COLO829 (cell line): Measurements from ENCODE around the gene FBXL5.
"Not testable (repeated sequence)": the region's sequence is repeated elsewhere in the genome, so short reads cannot be mapped to it uniquely, and the experiment has no call there.

Source experiments
- DNase-seq: peaks from one replicate; pipeline ENCODE4 v3.0.0; 2012; ENCODE audit warnings: low spot score

Gene FBXL5

DNA sequence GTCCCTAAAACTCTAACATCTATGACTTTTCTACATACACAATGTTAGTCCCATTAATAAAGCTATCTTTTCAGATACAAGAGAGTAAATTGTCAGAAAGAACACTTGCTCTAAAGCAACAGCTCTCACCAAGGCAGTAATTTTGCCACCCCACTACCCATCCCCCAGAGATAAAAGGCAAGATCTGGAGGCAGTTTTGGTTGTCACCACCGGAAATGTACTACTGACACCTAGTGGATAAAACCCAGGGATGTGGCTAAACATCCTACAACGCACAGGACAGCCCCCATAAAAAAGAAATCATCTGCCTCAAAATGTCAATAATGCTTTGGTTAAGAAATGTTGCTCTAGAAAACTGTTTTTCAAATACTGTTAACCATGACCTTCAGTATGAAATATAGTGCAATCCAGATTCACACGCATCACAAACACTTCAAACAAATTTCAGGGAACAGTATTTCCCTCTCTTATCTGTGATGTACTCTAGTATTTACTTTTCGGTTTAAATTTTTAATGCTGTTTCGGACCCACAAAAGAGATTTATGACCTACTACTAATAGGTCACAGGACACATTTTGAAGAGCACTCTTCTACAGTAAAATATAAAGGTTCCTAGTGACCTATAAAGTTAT lies 5.1 kb downstream of the FBXL5 start:
- DNase-seq = peak; percentile 36

DNA sequence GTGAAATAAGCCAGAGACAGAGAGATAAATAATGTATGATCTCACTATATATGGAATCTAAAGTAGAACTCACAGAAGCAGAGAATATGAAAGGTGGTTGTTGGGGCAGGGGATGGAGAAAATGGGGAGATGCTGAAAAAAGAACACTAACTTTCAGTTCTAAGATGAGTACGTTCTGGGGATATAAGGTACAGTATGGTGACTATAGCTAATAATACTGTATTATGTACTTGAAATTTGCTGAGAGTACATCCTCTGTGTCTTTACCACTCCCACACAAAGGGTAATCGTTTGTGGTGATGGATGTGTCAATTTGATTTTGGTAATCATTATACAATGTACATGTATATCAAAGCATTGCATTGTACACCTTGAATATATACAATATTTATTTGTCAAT lies 6.6 kb downstream of the FBXL5 start:
- no peak for DNase-seq

DNA sequence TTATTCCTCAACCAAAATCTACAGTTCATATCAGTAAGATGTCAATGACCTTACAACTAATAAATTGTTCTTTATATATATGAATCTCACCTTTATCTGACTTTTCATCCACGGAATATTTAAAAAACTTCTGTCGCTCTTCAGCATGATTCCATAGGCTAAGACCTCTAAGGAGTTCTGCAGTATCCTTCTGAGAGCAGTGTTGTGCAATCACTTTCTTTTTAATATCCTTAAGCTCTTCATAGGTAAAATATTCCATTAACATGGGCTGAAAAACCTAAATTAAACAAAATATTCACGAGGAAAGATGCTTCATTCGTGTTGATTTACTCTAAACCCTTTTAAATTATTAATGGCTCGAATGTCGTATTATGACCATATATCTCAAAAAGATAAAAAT lies 16.7 kb downstream of the FBXL5 start:
- DNase-seq = no peak

DNA sequence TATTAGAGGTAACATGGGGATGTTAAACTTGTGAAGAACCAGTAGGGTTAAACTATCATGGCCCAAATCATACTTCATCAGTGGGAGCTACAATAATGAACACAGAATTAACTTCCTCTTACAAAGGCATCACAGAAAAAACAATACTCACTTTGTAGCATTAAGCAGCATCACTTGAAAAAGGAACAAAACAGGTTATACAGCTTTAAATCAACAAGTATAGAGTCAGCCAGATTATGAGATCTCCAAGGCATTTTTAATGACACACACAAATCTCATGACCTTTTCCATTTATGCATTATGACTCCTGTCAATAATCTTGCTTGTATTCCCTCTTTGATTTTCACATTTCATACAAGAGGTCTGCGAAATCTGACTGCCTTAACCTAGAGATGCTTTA lies 18.3 kb downstream of the FBXL5 start:
- no peak for DNase-seq

DNA sequence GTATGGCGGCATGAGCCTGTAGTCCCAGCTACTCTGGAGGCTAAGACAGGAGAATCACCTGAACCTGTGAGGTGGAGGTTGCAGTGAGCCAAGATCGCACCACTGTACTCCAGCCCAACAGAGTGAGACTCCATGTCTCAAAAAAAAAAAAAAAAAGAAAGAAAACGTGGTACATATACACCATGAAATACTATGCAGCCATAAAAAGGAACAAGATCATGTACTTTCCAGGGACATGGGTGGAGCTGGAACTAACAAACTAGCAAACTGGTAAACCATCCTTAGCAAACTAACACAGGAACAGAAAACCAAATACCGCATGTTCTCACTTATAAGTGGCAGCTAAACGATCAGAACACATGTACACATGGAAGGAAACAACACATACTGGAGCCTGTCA lies 37.8 kb downstream of the FBXL5 start:
- not testable (repeated sequence) for DNase-seq

DNA sequence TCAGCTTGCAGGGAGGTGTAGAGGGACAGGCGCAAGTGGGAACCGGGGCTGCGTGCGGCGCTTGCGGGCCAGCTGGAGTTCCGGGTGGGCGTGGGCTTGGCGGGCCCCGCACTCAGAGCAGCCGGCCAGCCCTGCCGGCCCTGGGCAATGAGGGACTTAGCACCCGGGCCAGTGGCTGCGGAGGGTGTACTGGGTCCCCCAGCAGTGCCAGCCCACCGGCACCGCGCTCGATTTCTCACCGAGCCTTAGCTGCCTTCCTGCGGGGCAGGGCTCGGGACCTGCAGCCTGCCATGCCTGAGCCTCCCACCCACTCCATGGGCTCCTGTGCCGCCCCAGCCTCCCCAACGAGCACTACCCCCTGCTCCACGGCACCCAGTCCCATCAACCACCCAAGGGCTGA lies 40.3 kb downstream of the FBXL5 start:
- DNase-seq = not testable (repeated sequence)

DNA sequence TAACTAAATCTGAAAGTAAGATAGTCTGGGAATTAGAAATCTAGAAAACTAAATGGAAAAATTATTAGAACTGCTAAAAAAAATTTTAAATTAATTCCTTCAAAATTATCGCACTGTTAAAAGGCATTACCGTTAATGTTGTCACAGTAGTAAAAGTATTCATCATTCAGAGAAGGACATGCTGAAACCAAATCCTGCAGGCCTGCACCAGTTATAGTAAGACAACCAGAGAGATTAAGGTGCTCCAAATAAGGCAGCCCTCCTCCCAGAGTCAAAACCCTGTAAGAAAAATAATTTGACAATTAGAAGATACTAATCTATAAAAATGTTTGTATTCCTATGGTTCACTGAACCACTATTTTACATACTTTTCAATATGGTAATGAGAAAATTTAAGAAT lies 43.0 kb downstream of the FBXL5 start:
- DNase-seq = no peak

DNA sequence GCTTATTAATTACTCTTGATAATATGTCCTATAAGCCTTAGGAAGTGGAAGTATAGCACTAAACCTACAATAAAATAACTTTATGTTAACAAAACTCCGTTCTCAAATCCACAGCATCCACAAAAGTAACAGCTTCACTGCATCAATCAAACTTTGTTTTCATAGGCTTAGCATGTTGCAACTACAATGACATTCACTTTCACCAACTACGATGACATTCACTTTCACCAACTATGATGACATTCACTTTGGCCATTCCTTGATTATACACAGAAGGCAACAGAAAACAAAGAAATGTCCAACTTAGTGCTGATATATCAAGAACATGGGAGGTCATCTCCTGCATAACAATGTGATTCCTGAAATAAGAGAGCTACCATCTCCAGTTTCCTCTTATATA lies 44.3 kb downstream of the FBXL5 start:
- no peak for DNase-seq

DNA sequence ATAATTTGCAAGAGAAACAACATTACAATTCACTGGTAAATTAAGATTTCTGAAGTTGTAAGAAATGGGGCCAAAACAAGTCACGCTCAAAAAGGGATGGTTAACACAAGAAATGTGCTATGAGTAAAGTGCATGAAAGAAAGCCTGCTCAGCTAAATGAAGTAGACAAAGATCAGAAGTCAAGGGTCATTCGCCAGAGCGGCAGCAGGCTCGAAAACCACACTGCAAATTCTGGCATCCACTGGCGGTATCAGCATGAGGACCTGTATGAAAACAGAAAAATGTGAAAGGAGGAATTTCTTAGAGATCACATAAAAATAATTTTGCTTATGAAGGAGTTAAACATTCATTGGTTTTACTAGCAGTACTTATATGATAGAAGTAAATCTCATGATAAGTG lies 49.6 kb downstream of the FBXL5 start:
- DNase-seq = no peak

DNA sequence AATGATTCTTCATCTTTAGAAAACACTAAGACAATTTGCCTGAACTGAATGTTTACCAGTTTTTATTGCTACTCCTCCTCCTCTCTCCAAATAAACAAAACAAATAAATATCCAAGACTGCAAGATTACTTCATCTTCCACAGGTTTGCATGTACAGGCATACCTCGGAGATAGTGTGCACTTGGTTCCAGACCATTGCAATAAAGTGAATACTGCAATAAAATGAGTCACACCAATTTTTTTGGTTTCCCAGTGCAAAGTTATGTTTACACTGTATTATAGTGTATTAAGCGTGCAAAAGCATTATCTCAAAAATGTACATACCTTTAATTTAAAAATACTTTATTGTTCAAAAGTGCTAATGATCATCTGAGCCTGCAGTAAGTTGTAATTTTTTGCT lies 53.3 kb downstream of the FBXL5 start:
- no peak for DNase-seq

DNA sequence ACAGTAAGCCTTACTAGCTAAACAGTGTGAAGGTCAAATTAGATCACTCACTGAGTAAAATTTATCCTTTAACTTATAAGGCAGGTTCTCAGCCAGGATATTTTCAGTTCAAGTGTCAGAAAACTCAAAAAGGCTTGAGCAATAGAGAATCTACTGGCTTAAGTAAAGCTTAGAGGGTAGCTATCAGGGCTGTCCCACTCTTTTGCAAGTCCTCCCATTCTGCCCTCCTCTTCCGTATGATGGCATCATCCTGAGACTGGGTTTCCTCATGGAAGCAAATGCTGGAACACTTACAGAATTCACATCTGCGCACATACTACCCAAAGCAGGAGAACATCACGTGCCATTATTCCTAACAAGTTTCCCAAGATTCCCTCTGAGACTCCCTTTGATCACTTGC lies 55.0 kb downstream of the FBXL5 start:
- DNase-seq = no peak

DNA sequence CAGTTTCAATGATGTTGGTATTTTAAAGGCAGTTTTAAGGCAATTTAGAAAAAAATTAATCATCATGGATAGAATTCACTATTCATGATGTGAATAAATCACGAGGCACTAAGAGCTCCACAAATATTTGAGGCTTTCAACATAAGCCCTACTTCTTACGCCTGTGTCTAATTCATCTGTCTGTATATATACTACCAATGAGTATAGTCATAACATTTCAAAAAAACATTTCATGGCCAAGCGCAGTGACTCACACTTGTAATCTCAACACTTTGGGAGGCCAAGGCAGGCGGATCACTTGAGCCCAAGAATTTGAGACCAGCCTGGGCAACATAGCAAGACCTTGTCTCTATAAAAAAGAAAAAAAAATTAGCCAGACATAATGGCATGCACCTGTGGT lies 56.5 kb downstream of the FBXL5 start:
- DNase-seq = no peak

DNA sequence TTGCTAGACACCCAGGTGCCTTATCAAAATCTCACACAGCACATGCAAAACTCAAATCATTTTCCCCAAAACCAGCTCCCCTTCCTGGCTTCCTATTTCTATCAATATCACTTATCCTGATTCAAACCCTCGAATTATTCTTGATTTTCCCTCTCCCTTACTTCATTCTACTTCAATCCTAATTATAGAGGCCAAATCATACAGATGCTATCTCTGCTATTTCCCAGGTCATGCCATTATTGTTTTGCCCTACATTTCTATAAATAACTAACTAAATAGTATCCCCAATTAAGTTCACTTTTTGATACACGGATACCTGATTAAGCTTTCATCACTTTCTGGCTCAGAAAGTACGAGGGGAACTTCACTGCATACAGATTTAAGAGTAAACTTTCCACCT lies 62.4 kb downstream of the FBXL5 start:
- DNase-seq = no peak

DNA sequence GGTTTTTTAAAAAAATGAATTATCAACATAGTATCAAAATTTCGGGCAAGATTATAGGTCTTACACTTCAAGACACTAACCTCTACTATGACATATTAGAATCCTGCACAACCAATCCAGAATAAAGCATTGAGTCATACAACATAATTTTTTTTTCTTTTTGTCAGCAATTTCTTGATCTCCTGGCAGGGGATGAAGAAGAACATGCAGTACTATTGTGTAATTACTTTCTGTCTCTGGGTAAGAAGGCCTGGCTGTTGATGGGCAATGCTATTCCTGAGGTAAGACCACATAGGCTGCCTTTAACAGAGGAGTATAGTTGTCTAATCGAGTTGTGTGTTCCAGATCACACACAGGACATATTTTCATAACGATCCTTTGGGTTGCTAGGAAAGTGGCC lies 67.5 kb downstream of the FBXL5 start:
- DNase-seq = no peak

DNA sequence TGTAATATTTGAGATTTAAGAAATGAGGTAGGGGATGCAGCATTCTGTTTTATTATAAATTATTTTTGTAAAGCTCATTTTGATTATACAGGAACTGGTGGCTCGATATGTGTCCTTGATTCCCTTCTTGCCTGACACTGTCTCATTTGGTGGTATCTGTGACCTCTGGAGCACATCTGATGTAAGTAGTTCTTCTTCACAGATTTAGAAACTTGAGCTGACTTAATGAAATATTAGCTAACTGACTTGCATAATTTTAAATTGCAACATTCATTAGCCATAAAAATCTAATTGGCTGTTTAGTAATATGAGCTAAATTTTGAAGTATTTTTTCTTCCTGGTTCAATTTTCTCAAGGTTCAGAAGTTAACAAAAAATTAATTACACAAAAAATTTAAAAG lies 69.1 kb downstream of the FBXL5 start:
- no peak for DNase-seq

DNA sequence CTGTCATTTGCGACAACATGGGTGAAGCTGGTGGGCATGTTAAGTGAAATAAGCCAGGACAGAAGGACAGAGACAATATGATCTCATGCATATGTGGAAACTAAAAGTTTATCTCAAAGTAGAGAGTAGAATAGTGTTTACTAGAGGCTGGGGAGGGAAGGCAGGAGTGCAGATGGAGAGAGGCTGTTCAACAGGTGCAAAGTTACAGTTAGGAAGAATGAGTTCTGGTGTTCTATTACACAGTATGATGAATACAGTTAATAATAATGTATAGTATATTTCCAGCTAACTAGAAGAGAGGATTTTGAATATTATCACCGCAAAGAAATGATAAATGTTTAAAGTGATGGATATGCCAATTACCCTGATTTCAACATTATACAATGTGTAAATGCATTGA lies 69.8 kb downstream of the FBXL5 start:
- DNase-seq = no peak

DNA sequence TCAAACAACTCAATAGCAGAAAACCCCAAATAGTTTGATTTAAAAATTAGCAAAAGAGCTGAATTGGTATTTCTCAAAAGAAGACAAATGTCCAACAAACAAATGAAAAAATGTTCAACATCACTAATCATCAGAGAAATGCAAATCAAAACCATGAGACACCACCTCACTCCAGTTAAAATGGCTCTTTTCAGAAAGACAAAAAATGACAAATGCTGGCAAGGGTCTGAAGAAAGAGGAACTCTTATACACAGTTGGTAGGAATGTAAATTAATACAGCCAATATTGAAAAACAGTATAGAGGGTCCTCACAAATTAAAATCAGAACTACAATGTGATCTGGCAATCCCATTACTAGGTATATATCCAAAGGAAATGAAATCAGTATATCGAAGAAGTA lies 70.4 kb downstream of the FBXL5 start:
- DNase-seq = no peak

DNA sequence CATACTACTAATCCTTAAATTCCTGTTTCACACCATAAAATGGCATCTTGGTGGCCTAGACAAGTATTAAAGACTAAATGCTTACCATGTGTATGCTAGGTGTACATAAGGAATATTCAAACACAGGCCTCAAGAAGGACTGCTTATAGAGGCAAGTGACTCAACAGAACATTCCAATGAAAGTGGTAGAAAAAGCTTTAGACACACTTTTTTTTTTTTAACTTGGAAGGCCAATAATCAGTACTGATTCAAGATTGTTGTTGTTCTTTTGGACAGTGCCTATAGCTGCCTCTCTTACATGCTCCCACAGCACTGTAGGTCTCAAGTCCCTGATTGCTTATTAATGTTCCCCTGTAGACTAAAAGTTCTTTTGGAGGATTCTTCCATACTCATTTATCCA lies 77.6 kb downstream of the FBXL5 start:
- no peak for DNase-seq

DNA sequence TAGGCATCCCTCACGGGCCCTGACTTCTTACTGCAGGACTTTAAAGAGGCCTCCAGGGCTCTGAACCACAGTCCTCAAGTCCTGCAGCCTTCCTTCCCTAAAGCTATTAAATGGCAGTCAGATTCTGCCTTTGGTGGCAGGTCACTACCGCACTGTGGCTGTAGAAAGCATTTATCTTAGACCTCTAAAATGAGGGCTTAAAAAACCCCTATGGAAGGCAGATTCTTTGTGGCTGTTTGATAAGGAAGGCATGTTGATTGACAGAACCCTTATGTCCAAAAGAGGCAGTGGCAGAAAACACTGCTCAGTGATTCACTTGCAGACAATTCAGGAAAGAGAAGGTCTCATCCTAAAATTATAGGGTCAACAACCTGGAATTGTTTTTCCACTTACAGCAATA lies 79.2 kb downstream of the FBXL5 start:
- DNase-seq = no peak

DNA sequence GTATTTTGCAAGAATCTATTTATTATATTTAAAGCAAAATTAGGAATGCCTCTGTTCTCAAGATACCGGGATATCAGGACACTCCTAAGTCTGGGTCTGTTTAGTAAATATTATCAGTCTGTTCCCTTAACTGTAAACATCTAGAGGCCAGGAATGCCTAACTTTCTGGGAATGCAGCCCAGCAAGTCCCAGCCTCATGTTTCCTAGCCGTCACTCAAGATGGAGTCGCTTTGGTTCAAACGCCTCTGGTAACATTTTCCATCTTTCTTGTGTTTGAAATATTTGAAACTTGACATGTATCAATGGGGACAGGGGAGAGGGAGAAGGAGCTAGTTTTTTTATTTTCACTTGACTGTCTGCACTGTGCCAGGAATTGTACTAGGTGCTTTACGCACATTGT lies 85.4 kb downstream of the FBXL5 start:
- no peak for DNase-seq

DNA sequence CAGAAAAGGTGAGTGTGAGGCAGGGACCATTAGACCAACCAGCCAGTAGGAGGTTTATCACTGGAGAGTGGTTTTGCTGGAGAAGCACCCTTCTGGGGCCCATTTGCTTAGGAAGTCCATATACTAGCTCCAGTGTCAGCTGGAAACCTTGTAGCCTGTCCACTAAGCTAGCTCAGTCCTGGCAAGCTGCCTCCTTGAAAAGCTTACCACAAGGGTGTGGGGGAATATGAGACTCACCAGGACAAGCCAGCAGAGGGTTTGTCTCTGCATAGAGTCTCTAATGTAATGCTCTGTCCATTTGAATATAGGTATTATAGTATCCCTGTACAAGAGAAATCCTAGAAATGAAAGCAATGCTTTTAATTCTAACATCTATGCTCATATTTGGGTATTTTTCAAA lies 86.3 kb downstream of the FBXL5 start:
- no peak for DNase-seq

DNA sequence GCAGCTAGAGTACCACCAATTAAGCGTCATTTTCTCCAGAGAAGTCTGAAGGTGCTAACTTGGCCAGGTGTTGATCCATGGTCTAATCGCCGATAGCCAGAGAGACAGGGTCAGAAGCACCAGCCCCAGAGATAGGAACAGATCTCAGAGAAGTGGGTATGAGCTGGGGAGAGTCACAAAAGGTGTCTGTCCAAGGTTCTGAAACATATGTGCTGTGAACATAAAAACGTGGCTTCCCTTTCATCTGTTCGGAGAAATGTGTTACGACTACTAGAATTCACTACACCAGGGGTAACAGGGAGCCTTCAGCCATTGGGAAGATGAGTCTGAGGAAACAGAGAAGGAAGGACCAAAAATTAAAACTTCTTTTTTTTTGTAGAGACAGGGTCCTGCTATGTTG lies 91.3 kb downstream of the FBXL5 start:
- no peak for DNase-seq

DNA sequence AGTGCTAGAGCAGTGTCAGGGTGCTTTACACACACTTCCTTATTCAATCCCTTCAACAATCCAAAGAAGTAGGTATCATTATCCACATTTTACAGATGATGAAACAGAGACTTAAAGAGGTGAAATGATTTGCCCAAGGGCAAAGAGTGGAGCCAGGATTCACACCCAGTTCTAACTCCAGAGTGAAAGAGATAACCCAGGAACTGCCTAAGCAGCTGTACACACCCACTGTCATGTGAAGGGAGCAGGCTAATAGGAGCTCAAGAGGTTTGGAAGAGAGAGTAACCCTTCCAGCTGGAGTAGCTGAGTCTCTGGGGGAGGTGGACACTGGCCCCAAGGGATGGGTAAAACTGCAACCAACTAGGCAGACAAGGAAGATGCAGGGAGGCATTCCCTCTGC lies 92.5 kb downstream of the FBXL5 start:
- no peak for DNase-seq

DNA sequence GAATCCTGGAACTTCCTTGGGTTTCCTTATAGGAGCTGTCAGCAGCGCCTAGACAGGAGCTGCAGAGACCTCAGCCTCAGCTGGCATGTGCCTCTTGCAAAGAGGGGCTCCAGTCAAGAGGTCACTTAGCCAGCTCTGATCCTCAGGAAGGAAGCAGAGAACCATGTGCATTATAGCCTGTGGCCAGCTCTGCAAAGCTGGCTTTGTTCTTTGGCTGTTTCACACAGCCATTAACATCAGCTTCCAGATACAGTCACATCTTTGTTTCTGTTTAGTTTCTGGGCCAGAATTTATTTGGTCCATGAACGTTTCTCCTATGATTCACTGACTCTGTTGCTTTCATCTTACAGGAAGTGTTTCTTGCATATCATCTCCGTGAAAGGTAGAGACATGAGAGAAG lies 93.0 kb downstream of the FBXL5 start:
- DNase-seq = peak; percentile 58

DNA sequence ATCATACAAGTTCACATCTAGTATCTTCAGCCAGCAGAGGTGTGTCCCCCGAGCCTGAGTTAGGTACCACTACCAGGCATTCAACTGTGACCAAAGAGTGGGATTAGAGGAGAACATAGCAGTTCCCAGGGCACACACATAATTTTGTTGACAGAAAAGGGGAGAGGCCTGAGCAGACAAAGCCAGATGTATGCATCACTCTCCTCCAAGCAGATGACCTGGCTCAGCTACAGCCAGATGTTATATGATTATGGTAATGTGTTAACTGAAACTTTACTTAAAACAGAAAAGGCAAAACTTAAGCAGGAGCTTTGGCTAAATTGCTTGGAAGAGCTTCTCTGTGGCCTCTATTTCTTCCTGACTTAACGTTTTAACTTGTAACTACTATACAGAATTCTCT lies 96.6 kb downstream of the FBXL5 start:
- DNase-seq = no peak
